Activated CD4-positive, alpha-beta T cell treated with anti-CD3 and anti-CD28 coated beads for 4 hours (primary cell): Measurements from ENCODE around the gene SDK1.

Experiments used
- DNase-seq, 2 donors: peaks; one replicate each; pipeline ENCODE4 v3.0.0-alpha.2; 2020

SDK1 gene

DNA sequence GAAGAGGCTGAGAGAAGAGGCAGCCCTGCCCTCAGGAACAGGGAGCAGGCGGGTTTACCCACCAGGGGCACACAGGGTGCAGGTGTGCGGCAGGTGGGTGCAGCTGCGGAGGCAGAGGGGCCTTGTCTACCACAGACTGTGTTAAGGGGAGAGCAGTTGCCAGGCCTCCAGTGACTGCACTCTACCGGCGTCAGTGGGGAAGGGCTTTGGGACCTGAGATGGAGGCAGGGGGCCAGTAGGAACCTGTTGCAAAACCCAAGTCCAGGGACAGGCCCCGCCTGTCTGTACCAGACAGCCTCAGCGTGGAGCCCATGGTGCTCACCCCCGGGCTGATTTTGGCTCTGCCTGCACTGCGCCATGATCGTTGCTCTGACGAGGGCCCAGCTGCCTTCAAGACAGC, 873.4 kb downstream of the SDK1 start:
- DNase-seq = no peak

DNA sequence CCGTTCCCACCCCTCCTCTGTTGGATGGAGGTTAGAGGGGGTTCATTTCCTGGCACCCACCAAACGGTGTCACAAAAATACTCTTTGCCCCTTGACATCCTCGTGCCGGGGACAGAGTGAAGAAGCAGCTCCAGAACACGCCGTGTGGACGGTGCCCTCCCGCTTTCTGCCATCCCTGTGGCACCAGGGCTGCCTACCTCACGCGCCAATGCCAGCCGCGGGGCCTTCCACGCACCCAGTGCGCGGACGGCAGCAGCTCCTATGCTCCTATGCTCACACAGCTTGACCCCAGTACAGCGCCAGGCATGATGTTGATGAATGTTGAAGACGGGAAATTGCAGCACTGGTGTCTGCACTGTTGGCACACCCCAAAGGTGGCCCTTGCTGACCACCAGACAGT, 873.8 kb downstream of the SDK1 start:
- DNase-seq = no peak

DNA sequence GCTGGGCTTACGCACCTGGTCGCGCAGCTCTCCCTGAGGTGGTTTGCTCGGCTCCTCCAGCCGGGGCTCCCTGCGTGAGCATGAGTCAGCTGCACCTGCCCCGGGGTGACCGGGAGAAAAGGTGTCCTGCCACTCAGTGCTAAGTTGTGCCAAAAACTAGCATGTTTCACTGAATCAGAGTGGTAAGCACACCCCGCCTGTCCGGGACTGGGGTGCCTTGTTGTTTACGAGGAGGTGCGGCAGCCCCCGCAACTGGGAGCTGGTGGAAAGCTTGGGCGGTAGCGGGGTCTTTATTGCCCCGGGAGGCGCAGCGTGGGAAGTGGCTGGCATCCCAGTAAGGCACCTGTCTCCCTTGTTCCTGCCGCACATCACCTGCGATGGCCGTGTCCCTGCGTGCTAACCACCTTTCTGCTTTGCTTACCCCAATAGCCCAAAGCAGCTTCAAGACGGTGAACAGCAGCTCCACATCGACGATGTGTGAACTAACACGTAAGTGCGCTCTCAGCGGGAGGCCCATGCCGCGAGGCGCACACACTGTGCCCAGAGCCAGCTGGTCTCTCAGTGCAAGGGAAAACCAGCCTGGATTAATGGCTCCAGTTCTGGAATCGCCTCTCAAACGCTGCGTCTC, 874.4 kb downstream of the SDK1 start:
- DNase-seq = no peak

- DNase-seq = no peak
Measured at GRCh38 chr7:4177001-4177400, 875.9 kb downstream of the SDK1 start.

DNA sequence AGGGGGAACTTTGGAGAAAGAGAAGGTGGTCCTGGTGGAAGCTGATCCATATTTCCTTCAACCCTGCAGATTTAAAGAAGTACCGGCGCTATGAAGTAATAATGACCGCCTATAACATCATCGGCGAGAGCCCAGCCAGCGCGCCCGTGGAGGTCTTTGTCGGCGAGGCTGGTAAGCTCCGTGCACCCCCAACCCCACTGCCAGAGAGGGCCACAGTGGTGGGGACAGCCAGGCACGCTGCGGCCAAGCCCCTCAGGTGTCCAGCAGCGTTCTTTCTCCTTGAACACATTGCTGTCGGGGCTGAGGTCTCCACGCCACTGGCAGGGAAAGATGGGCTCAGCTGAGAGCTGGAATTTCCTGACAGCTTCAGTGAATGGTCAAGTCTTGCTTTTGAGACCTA, 877.4 kb downstream of the SDK1 start:
- no peak for DNase-seq

DNA sequence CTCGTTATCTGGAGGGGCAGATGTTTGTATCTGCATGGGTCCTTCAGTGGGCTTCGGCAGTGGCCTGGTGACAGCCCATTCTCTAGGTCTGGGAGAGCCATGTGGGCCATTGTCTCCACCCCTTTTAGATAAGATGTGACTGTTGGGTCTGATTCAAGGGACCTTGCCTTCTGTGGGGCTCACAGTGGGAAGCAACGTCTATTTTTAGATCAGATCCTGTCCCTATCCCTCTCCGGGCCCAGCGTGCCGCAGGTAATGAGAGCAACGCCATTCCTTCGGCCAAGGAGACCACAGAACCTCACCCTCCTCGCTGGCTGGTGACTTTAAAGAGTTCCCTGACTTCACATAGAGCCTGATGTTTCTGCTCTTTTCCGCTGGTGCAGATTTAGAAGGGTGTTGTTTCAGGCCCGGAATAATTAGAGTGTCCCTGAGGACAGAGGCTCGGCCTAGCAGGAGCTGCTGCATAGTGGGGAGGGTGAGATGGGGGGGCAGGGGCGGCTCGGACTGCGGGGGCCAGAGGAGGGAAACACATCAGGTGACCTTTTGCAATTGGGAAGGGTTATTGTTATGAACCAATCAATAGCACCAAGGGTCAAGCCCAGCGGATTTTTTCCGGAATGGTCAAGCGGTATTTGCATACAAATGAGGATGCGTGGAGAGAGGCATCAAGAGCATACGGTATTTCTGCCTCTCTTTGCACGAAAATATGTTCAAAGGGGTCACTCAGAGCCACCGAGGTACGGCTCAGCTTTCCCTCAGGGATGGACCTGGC, 878.0 kb downstream of the SDK1 start:
- DNase-seq = no peak

DNA sequence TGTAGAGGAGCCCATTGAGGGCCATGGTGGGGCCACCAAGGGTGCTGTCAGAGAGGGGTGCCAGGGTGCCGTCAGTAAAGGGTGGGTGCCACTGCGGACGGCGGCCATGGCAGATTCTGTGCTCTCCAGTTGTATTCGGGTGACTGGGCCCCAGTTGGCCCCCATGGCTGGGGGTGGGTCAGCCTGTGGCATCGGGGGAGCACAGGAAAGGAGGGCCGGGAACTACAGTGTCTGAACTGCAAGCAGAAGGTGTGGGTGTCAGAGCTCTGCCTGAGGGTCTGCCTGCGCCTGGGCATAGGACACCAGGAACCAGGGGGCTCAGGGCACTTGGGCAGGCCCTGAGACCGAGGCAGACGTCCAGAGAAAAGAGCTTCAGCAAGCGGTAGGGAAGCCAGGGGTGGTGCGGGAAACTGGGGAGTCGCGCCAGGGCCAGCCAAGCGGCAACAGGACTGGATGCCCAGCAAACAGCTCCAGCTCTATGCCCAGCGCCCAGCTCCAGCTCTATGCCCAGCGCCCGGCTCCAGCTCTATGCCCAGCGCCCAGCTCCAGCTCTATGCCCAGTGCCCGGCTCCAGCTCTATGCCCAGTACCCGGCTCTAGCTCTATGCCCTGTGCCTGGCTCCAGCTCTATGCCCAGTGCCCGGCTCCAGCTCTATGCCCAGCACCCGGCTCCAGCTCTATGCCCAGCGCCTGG, 878.8 kb downstream of the SDK1 start:
- DNase-seq = no peak

DNA sequence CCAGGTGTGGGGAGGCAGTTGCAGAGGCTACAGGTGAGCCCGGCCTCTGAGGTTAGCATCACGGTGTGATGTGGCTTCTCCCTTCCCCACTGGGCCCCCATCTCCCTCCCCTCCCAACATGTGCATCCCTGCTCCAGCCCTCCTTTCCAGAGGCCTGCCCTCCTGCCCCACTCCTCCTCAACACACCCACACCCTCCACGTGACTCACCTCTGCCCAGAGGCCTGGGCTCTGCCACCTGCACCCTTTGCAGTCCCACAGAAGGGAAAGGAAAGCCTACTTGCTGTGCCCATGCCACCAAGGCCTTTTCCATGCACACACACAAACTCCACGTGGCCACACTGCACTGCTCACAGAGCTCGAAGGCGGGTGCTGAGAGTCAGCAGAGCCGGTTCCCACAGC, 880.4 kb downstream of the SDK1 start:
- no peak for DNase-seq

DNA sequence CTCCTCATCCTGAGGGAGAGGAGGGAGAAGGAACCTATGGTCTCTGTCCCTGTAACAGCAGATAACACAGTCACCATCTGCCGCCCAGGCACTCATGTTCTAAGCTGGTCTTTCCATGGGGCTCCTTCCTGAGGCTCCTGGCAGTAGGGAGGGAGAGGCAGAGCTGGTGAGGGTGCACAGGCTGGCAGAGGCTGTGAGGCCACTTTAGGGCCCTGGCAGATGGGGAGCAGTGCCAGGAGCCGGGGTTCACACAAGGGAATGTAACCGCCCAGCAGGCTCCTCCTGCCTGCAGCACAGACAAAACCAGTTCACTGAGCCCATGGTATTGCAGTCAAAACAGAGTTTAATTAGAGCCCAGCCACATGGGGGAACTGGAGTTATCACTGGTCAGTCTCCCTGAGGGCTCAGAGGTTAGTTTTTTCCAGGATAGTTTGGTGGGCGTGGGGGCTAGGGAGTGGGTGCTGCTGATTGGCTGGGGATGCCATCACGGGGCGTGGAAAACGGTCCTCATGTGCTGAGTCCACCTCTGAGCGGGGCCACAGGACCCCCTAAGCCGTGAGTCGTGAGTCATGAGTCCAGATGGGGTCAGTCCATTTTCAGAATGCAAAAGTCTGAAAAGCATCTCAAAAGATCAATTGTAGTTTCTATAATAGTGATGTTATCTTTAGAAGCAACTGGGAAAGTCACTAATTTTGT, 881.7 kb downstream of the SDK1 start:
- DNase-seq = no peak

GRCh38 chr7:4184653-4185052, 883.6 kb downstream of the SDK1 start:
- DNase-seq = no peak

DNA sequence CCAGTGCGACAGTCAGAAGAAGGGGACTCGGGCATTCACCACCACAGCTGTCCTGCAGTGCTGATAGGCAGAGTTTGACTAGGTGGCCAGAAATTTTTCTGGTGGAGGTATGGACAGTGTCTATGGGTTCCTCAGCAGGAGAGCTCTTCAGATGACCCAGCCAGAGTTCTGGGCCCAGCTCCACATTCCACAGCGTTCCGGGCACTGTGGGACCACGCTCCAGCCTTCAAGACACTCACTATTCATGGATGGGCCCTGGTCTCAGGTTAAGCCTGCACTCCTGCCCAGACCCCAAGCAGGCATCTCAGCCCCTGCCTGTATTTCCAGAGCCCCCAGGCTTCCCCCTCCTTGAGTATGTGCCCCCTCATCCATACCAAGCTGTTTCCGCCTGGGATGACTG, 884.1 kb downstream of the SDK1 start:
- no peak for DNase-seq

DNA sequence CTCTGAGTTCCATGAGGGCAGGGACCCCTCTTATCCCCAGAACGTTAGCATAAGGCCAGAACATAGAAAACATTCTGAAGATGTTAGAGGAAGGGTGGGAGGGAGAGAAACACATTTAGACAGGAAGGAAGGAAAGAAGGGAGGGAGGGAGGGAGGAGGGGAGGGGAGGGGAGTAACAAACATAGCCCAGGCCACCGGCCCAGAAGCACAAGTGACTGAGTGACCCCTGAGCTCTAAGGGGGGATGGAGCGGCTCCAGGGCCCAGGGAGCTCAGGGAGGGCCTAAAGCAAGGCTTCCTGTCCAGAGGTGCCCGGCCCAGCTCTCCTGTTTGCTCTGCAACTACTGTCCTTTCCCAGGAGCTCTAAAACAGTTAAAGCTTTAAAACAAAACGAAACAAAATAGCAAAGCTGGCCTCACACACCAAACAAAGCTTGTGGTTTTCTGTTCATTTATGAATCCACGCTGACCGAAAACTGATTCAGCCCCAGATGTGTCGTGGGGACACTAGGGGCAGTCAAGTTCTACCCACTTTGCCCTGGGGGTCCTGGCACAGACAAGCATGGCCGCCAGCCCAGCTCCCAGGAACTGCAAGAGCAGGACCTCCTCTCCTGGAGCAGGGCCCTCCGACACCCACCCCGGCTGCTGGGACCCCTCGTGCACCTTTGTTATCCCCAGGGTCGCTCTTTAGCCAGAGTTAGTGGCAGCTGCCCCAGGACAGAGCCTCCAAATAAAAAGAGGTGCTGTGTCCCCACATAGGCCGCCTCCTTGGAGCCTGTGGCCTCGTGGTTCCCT, 884.9 kb downstream of the SDK1 start:
- no peak for DNase-seq

- DNase-seq = no peak
Measured at GRCh38 chr7:4186513-4186780, 885.4 kb downstream of the SDK1 start.

- DNase-seq = no peak
Measured at GRCh38 chr7:4188651-4189050, 887.6 kb downstream of the SDK1 start.

DNA sequence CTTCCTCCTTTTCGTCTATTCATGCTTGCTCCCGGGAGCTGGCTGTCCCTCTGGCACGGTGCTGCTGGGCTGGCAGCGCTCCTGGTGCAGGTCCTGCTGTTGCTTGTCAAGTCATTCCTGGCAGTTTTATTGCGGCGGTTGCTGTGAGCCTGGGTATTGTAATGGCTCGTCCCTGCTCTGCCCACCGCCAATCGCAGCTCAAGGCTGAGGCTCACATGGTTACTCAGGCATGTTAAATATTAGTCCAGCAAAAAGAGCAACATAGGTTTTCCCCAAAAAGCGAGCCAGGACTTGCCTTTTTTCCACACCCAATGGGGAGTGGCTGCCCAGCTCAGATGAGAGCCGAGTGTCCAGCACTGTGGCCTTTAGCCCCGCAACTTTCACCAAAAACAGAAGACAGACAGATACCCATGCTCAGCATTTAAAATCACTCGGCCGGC, 888.1 kb downstream of the SDK1 start:
- no peak for DNase-seq

GRCh38 chr7:4190010-4190981, 889.2 kb downstream of the SDK1 start:
- DNase-seq = no peak

DNA sequence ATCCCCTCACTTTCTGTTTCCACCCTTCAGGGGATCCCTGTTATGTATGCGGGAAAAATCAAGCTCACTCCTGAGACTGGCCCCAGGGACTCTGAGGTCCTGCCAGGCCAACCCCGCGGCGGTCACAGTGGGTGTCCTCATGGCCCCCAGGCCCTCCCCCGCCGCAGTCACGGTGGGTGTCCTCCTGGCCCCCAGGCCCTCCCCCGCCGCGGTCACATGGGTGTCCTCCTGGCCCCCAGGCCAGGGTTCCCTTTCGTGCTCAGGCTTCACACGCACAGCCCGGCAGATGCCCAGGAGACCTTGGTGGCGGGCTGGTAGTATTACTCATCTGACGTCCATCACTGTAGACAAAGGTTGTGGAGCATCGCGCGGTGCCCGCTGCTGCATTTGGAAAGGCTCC, 890.0 kb downstream of the SDK1 start:
- DNase-seq = no peak

DNA sequence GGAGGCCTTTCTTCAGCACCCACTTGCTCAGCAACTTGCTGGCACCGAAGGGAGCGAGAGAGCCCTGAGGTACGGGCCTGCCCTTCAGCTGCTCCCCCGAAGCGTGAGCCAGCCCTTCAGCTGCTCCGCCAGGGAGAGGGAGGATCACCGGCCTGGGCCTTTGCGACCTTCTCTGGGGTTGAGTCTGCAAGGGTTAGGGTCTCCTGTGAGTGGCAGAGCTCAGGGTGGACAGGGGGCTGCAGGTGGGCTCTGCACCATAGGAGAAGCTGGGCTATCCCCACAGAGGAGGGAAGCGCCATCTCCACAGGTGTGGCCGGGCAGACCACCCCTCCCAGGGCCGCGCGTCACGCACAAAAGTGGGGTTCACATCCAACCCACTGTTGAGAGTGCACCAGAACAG, 890.5 kb downstream of the SDK1 start:
- no peak for DNase-seq

DNA sequence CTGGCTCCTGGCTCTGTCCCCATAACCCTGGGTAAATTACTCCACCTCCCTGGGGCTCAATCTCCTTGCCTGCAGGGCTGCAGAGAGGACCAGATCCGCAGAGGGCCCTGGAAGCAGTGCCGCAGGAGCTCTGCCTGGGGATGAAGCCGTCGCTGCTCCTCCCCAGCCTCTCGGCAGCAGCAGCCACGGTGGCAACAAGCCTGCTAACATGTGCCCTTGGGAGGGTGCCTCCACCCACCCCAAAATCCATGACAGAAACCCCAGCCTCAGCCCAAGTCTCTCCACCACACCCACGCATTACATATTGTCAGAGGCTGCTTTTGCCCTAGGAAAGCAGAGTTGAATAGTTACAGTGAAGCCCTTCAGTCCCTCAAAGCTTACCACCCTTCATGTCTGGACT, 894.6 kb downstream of the SDK1 start:
- no peak for DNase-seq

- no peak for DNase-seq
Measured at GRCh38 chr7:4196121-4196819, 895.2 kb downstream of the SDK1 start.

GRCh38 chr7:4198301-4198700, 897.2 kb downstream of the SDK1 start:
- DNase-seq = no peak
